Glutamatergic neuron (in vitro differentiated cells): Measurements from ENCODE around the gene UNCX. TPM values are rescaled to one million over a fixed set of nuclear protein-coding genes. Genes with fewer than 3 reads are reported as not detected.

Experiments
- DNase-seq: peaks from one replicate; pipeline ENCODE4 v3.0.0; 2022
- H3K27ac Mint-ChIP-seq: one replicate; pipeline ENCODE4 v1.8.0; 2020; ENCODE audit warnings: mild to moderate bottlenecking, mixed read lengths, inconsistent platforms; ENCODE audit not compliant: unreplicated experiment
- H3K27me3 Mint-ChIP-seq: one replicate; pipeline ENCODE4 v1.8.0; 2020; ENCODE audit warnings: mild to moderate bottlenecking, moderate library complexity, mixed read lengths, inconsistent platforms; ENCODE audit not compliant: unreplicated experiment
- H3K36me3 Mint-ChIP-seq: one replicate; pipeline ENCODE4 v1.8.0; 2020; ENCODE audit warnings: mild to moderate bottlenecking, mixed read lengths, inconsistent platforms; ENCODE audit not compliant: unreplicated experiment
- H3K4me1 Mint-ChIP-seq: one replicate; pipeline ENCODE4 v1.8.0; 2020; ENCODE audit warnings: mild to moderate bottlenecking, low read depth, mixed read lengths, inconsistent platforms; ENCODE audit not compliant: unreplicated experiment
- H3K4me3 Mint-ChIP-seq: one replicate; pipeline ENCODE4 v1.8.0; 2020; ENCODE audit warnings: mild to moderate bottlenecking, mixed read lengths, inconsistent platforms; ENCODE audit not compliant: unreplicated experiment
- H3K9me3 Mint-ChIP-seq: one replicate; pipeline ENCODE4 v1.8.0; 2020; ENCODE audit warnings: mild to moderate bottlenecking, moderate library complexity, mixed read lengths, inconsistent platforms; ENCODE audit not compliant: unreplicated experiment
- CTCF ChIP-seq: fragments of 200-600 bp; sonication (generic); IDR thresholded peaks from one replicate; pipeline ENCODE4 v1.5.0; 2021; ENCODE audit not compliant: partially characterized antibody, unreplicated experiment
- total RNA-seq: library from RNA; stranded (reverse); fragmentation: NEBNext Ultra II Directional; extraction: Animal tissue kit (Norgen Biotek cat#: 25700); gene quantifications from one replicate; pipeline ENCODE4 v1.2.1, GENCODE V29; 2021; ENCODE audit not compliant: unreplicated experiment

The UNCX gene
- total RNA-seq, 1 donor from 2014 or later, result 106 TPM

- peaks cover 11% of the 10 kb centered on the region for H3K9me3 Mint-ChIP-seq
- no peak for DNase-seq
- peaks cover 8% of the 10 kb centered on the region for H3K27me3 Mint-ChIP-seq
- no peak overlapping the region for H3K27ac Mint-ChIP-seq
- H3K36me3 Mint-ChIP-seq, result no peaks in the 10 kb centered on the region
- H3K4me3 Mint-ChIP-seq, result no peak overlapping the region
- no peak for TF ChIP-seq CTCF
- peaks cover 13% of the 10 kb centered on the region for H3K4me1 Mint-ChIP-seq
Measured at GRCh38 chr7:1268076-1268815, 35.6 kb downstream of the UNCX start.

DNA sequence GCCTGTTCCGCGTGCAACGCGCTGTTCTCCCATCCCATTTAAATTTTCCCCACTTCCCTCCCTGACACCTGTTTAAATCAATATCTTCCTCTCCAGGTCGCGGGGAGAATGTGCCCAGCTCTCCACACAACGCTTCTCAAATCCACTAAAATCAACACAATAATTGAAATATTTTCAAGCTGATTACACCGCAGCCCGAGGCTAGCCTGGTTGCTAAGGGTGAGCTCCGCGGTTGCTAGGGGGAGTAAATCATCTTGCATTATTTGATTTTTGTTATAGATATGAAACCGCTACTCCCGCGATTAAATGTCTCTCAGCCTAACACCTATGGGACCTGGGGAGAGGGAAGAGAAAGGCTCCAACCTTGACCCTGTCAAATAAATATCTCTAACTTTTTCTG lies 36.2 kb downstream of the UNCX start:
- Mint-ChIP-seq H3K9me3 (peaks cover 11% of the 10 kb centered on the region), H3K27ac (no peak overlapping the region), H3K27me3 (peaks cover 8% of the 10 kb centered on the region), H3K4me3 (peak overlapping the region; percentile 10), H3K36me3 (no peaks in the 10 kb centered on the region), H3K4me1 (peaks cover 13% of the 10 kb centered on the region)
- TF ChIP-seq CTCF, result no peak
- DNase-seq, result no peak

- peaks cover 11% of the 10 kb centered on the region for H3K9me3 Mint-ChIP-seq
- H3K27ac Mint-ChIP-seq, result no peak overlapping the region
- H3K36me3 Mint-ChIP-seq, result no peaks in the 10 kb centered on the region
- no peak for TF ChIP-seq CTCF
- H3K4me3 Mint-ChIP-seq, result peak overlapping the region; percentile 10
- H3K27me3 Mint-ChIP-seq, result peaks cover 8% of the 10 kb centered on the region
- H3K4me1 Mint-ChIP-seq, result peaks cover 13% of the 10 kb centered on the region
- no peak for DNase-seq
Measured at GRCh38 chr7:1269336-1269890, 36.7 kb downstream of the UNCX start.

GRCh38 chr7:1270181-1270580 lies 37.5 kb downstream of the UNCX start:
- Mint-ChIP-seq H3K4me1 (peaks cover 13% of the 10 kb centered on the region), H3K36me3 (no peaks in the 10 kb centered on the region), H3K9me3 (peaks cover 13% of the 10 kb centered on the region), H3K27me3 (peaks cover 8% of the 10 kb centered on the region), H3K4me3 (no peak overlapping the region), H3K27ac (no peak overlapping the region)
- TF ChIP-seq CTCF, result no peak
- DNase-seq, result peak; percentile 22

DNA sequence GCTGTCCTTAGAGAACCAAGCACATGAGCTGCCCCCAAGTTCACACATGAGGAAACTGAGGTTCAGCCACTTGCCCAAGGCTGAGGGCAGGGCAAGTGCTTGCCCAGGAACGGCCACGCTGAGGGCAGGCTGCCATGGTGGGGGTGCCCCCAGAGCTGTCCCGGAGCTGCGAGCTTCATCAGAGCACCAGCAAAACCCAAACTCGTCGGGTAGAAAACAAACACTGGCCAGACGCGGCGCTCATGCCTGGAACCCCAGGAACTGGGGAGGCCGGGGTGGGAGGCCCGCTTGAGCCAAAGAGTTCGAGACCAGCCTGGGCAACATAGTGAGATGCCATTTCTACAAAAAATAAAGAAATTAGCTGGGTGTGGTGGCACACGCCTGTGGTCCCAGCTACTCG lies 38.4 kb downstream of the UNCX start:
- H3K27me3 Mint-ChIP-seq, result peaks cover 10% of the 10 kb centered on the region
- H3K27ac Mint-ChIP-seq, result no peak overlapping the region
- no peak for TF ChIP-seq CTCF
- H3K4me3 Mint-ChIP-seq, result no peak overlapping the region
- no peak for DNase-seq
- peaks cover 16% of the 10 kb centered on the region for H3K9me3 Mint-ChIP-seq
- H3K4me1 Mint-ChIP-seq, result peaks cover 7% of the 10 kb centered on the region
- no peaks in the 10 kb centered on the region for H3K36me3 Mint-ChIP-seq
